NCI-H446 treated with DMSO at 0.1 percent for 48 hours (cell line): ENCODE data around the gene MYPN.
"Not testable (repeated sequence)": the region's sequence is repeated elsewhere in the genome, so short reads cannot be mapped to it uniquely, and the experiment has no call there.

ENCODE experiments used
- DNase-seq: peaks from one replicate; lab custom pipeline; 2025; lab: John Stamatoyannopoulos, UW

The MYPN gene

DNA sequence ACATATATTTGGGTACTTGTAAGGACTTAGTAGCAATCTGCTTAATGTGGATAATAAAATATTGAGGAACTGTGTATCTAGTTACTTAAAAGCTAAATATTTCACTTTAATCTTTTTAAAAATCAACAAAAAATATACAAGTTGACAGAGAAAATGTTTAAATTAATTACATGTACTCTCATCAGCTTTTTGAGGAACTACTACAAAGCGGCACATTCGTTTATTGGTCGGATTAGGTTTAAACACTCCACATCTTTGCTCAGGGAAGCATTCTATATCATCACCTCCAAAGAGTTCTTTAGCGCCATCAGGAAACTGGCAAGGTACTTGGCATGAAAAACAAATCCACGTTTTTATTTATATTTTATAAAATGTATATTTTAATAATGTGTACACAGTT is 121.0 kb downstream of the MYPN start:
- DNase-seq = no peak

- peak; percentile 26 for DNase-seq
These were observed 122.0 kb downstream of the MYPN start for GRCh38 chr10:68231106-68231816.

GRCh38 chr10:68231817-68232251 is 122.5 kb downstream of the MYPN start, which contains the start of gene ATOH7:
Gene ATOH7, minus strand, starts transcription at chr10:68232113. Its CDS starts 436 bp downstream, at chr10:68231677.
- no peak for DNase-seq

GRCh38 chr10:68233046-68233445 is 123.8 kb downstream of the MYPN start:
- DNase-seq = no peak

DNA sequence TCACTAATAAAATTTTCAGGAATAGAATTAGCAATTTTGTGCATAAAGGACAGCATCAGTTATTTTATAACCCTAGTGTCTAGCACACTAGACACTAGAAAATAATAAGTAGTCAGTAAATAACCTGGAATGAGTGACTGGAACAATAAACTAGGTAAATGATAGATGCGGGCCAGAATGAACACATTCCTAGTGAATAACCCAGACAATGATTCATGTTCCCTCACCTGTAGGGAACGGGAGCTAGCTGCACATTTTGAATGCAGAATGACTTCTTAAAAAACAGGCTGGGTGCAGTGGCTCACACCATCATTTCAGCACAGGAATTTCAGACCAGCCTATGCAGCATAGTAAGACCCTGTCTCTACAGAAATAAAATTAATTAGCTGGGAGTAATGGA is 125.8 kb downstream of the MYPN start:
- no peak for DNase-seq

GRCh38 chr10:68235581-68235980 is 126.3 kb downstream of the MYPN start:
- DNase-seq = no peak

DNA sequence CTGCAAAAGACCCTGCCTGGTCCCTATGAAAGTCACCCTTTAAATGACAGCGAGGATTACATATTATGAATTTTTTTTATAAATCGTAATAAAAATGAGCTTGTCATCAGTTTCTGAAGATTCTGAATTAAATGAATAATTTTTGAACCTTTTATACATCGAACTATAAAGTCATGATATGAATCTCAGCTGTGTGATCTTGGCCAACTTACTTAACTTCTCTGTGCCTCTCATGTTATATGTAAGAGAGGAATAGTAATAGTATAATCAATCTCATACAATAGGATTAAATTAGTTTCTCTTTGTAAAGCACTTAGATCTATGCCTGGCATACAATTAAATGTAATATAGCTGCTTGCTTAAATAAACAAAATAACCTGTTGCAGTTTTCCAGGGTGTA is 127.9 kb downstream of the MYPN start:
- DNase-seq = no peak

GRCh38 chr10:68238371-68238770 is 129.1 kb downstream of the MYPN start:
- DNase-seq = no peak

- DNase-seq = no peak
These were observed 129.8 kb downstream of the MYPN start for GRCh38 chr10:68239069-68239468.

- DNase-seq = no peak
These were observed 130.4 kb downstream of the MYPN start for GRCh38 chr10:68239596-68240150.

DNA sequence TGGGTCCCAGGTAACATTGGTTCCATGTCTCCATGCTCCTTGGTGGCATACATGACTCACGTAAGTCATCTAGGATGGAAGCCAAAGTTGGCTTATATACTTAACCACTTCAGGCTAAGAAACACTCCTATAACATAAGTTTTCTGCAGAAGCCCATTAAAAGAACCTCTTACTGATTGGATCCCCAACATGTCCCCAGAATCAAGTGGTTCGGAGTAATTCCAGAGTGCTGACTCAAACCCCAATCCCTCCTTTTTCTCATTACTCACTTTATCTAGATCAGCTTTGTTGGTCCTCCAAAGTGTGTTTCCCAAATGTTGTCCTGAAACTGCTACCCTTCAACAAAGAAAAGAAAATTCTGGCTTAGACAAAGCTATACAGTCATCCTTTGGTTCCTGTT is 132.8 kb downstream of the MYPN start:
- no peak for DNase-seq

GRCh38 chr10:68246397-68246796 is 137.1 kb downstream of the MYPN start:
- not testable (repeated sequence) for DNase-seq

GRCh38 chr10:68247931-68248330 is 138.6 kb downstream of the MYPN start:
- no peak for DNase-seq

- no peak for DNase-seq
These were observed 140.0 kb downstream of the MYPN start for GRCh38 chr10:68249297-68249696.

DNA sequence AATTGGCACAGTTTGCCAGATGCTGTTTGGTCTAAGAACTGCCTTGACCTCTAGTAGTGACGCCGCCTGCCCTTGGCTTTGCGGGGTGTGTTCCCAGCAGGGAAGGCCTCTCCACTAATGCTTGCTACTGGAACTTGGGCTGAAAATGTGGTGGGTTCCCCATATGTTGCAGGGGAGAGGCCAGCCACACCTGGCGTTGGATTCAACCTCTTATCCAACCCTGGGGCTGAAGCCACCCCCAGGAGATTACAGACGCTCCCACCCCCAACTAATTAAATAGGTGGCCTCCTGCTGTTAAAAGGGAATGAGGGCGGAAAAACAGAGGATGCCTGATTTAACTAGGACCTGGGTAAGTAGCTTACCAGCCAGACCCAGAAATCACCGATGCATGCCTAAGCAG is 141.9 kb downstream of the MYPN start:
- DNase-seq = no peak

DNA sequence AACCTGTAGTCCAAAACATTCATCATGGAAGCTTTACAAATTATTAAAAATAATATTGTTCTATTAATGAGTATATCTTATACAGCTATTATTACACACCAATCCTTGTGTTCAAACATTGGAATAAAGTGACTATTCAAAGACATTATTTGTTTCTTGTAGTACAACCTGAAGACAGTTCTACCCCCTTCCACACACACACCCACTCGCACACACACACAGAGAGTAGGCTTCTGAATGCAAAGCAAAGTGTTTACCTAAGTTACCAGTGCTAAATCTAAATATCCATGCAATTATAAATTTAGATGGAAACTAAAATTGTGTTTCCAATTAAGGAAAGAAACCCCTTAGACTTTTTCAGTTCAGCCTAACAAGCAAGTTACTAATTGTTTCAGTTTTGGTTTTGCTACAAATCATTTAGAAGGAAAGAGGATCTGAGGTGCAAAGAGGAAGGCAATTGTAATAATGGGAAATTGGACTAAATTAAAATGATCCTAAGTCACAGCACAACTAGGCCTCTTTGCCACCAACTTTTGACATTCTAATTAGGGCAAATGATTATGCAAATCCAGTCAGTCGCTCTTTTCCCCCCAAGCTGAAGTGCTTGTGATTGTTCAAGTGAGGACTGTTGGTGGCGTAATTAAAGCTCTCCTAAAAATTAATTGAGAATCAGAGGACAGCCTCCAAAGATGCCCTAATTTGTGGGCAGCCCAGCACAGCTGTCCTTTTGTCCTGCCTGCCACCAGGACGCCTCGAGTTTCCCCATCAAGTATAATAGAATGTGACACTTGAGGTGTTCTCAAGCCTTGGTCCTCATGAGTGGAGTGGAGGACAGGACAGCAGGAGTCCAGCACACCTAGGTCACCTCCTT is 142.6 kb downstream of the MYPN start:
- DNase-seq = no peak

- DNase-seq = no peak
These were observed 144.1 kb downstream of the MYPN start for GRCh38 chr10:68253346-68253745.

DNA sequence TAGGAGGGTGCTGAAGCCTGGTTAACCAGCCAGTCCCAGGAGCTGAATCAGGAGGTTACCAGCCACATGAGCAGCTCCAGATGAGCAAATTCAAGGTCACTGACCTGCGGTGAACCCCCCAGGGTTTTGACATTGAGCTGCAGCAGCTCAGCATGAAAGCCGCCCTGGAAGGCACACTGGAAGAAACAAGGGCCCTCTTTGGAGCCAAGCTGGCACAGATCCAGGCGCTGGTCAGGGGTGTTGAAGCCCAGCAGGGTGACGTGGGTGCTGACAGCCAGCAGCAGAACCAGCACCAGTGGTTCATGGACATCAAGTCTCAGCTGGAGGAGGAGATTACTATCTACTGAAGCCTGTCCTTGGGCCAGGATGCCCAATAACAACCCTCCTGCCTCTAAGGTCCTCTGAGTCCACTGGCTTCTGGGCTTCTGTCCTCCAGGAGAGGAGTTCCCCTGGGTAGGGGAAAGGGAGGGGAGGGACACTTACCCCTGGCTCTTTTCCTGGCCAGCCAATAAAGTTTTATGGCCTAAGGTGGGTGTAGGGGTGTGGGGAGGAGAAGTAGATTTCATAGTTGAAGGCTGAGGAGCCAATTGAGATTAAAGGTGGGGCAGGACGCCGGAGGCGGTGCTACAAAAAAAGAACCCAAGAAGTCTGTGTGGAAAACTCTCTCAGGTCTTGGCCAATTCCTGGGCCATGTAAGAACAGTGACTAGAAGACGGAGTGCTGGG is 152.0 kb downstream of the MYPN start:
- DNase-seq = no peak
